HG03571 (cell line): ENCODE results near the gene DPF3.

Experiments used
- ATAC-seq: cut with Tn5 transposase; IDR thresholded peaks from one replicate; pipeline ENCODE4 v1.9.1; 2021; ENCODE audit not compliant: unreplicated experiment

The DPF3 gene

DNA sequence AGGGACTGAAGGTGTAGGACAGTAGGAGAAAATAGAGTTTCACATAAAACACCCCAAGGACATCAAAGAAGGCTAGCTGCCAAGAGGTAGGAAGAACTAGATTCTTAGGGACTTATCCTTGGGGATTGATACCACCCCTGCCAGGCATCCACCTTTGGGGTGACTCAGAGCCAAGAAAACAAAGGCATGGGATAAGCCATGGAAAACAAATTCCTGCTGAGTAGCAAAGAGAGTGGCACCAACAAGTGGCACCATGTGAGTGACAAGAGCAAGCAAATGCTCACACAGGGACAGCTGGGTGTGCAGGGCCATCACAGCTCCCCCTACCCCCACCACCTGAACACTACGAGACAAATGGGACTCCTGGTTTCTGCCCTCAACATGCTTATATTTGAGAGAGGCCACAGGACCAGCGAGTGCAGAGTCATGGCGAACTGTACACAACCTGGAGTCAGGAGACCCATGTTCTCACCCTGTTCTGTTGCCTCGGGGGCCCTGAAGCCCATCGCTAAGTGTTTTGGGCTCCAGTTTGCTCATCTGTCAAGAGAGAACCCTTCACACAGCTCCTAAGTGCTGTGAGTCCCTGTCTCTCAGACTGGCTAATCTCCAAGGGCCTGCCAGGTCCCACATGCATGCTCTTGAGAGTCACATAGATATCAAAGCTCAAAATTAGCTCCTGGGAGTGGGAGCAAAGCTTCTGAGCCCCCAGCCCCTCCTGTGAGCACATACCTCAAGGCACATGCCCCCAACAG lies 91.9 kb downstream of the DPF3 start:
- no peak for ATAC-seq

DNA sequence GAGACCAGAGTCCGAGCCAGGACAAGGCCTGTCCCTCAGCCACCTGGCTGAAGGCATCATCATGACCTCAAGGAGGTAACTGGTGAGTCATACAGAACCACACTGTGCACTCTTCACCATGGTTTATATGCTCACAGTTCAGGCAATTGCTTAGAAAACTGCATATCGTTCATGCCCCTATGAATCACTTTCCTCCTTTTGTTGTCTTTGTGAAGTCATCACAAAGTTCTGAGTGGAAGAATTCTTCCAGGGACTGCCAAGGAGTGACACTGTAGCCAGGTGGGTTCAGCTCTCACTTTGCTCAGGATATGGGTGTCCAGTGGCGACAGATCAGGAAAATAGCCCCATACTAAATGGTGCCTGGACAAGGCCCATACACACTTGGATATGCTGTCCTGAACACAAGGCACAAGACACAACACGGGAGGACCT lies 92.5 kb downstream of the DPF3 start:
- ATAC-seq, result no peak

- no peak for ATAC-seq
Observed at GRCh38 chr14:72800848-72801370, 93.0 kb downstream of the DPF3 start.

- no peak for ATAC-seq
Observed at GRCh38 chr14:72800296-72800695, 93.6 kb downstream of the DPF3 start.

GRCh38 chr14:72796935-72797334 lies 97.0 kb downstream of the DPF3 start:
- no peak for ATAC-seq

GRCh38 chr14:72793156-72793939 lies 100.6 kb downstream of the DPF3 start:
- no peak for ATAC-seq

GRCh38 chr14:72792051-72792788 lies 101.7 kb downstream of the DPF3 start:
- ATAC-seq, result no peak

DNA sequence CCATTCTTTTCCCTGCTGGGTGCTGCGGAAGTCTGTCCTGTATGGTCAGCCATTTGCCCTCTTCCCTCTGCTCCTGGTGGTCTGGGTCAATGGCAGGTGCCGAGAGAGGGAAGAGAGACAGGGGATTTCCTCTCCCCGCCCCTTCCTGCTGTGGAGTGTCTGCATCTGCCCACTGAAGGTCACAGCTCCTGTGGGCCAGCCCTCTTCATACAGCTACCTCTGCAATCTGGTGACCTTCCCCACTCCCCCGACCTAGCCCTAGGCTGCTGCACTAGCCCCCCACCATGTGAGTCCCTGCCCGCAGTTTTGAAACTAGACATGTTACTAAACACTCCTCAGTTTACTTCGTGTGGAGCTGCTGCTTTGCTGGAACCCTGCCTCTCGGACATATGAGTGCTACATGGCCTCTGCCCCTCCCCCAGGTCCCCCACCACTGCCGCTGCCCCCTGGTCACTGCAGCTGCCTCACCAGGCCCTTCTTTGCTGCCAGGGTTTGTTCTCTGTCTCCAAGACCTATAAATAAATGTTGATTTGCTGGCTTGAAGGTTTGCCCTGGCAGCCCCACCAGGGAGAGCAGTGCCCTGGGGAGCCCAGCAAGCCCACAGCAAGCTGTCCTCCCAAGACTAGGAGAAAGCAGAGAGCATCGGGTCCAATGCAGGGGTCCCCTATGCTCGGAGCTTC lies 102.9 kb downstream of the DPF3 start:
- ATAC-seq, result no peak

- no peak for ATAC-seq
Observed at GRCh38 chr14:72788972-72789728, 104.8 kb downstream of the DPF3 start.

DNA sequence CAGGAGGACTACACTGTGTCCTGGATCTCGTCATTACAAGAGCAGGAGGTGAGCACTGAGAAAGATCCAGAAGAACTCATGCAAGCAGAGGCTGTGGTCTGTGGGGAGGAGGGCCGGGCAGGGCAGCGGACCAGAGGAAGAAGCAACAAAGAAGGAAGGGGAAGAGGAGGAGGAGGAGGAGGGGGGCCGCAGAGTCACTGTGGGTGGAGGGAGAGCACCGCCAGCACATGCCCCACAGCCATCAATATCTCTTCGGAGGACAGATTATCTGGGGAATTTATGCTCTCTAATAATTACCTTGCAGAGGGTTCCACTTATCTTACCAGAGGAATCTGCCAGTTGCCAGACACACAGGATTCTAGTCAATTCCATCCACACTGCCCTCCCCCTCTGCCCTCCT lies 105.6 kb downstream of the DPF3 start:
- no peak for ATAC-seq

DNA sequence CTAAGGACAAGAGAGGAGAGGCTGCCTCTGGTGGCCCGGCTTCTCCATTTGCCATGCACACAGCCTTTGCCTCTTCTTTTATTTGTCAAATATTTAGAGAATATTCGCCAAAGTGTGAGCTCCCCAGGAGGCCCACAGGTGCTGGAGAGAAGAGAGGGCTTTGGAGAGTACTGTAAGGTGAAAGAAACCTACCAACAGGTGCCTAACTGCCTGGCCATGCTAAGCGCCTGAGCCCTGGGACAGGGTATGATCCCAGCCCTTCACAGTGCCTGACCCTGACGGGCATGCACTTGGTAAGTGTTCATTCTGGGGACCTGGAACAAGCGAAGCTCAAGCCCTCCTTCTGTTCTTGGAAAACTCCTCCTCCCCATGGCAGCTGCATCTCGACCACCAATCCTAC lies 106.1 kb downstream of the DPF3 start:
- ATAC-seq, result no peak

DNA sequence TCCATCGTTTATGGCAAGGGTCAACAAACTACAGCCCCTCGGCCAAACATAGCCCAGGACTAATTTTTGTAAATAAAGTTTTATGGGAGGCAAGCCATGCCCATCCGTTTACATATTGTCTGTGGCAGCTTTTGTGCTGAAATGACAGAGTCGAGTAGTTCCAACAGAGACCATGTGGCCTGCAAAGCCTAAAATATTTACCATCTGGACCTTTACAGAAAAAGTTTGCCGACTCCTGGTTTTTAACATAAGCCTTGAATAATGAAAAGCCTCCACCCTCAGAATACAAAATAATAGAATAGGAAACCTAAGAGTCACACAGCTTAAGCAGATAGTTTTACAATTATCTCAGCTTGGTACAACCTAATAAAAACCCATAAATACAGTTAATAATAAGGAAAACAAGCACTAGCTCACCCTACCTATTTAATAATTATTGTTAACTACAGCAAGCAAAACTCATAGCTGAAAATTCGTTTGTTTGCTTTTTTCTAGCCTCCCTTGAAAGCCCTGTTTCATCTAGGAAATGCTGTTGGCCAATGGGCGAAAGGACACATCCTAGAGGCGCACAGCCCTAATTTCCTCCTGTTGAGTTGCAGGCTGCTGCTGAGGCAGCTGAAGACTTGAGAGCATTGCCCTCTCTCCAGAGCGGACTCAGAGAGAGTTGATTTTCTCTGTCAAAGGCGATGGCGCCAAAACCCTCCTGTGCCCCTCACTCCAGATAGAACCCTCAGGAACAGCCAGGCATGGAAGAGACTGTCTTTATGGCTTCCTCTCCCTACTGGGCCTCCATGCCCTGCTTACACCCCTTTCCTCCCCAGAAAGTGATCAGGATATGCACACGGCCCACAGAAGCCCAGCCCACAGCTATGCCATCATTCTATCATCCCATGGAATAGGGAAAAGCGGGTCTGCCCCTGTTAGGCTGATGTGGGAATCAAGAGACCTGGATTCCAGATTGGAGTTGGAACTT lies 107.2 kb downstream of the DPF3 start:
- ATAC-seq, result no peak

GRCh38 chr14:72783741-72784140 lies 110.2 kb downstream of the DPF3 start:
- ATAC-seq, result no peak

GRCh38 chr14:72782817-72783216 lies 111.1 kb downstream of the DPF3 start:
- ATAC-seq, result no peak

- ATAC-seq, result no peak
Observed at GRCh38 chr14:72781561-72782508, 112.1 kb downstream of the DPF3 start.

- no peak for ATAC-seq
Observed at GRCh38 chr14:72780751-72781150, 113.2 kb downstream of the DPF3 start.

GRCh38 chr14:72779679-72780078 lies 114.2 kb downstream of the DPF3 start:
- no peak for ATAC-seq

- ATAC-seq, result no peak
Observed at GRCh38 chr14:72777636-72778035, 116.3 kb downstream of the DPF3 start.
